Peyer's patch (tissue), 4 donors: ENCODE data around the gene COX7A2L. TPM values are rescaled to one million over a fixed set of nuclear protein-coding genes. Genes with fewer than 3 reads are reported as not detected.

ENCODE experiments used
- DNase-seq, 3 donors: peaks; one replicate each; pipeline ENCODE4 v3.0.0-alpha.2; 2017 to 2019
- H3K27ac ChIP-seq, 4 donors: fragments of 200-600 bp; sonication (generic); one replicate each; pipeline ENCODE4 v1.5.1; 2016 to 2019
- H3K27me3 ChIP-seq, 2 donors: fragments of 200-600 bp; sonication (generic); one replicate each; pipeline ENCODE4 v1.5.1; 2019
- H3K36me3 ChIP-seq, 3 donors: fragments of 200-600 bp; sonication (generic); one replicate each; pipeline ENCODE4 v1.5.1; 2016 to 2019
- H3K4me1 ChIP-seq, 4 donors: fragments of 200-600 bp; sonication (generic); one replicate each; pipeline ENCODE4 v1.5.1; 2016 to 2019
- H3K4me3 ChIP-seq, 4 donors: fragments of 200-600 bp; sonication (generic); 1 replicate in 3 of 4; 2 replicates in 1 of 4; pipeline ENCODE4 v1.5.1; 2016 to 2019; ENCODE audit warnings: mild to moderate bottlenecking in 1 of 4
- H3K9me3 ChIP-seq, 4 donors: fragments of 200-600 bp; sonication (generic); one replicate each; pipeline ENCODE4 v1.5.1; 2016 to 2019; ENCODE audit warnings: mild to moderate bottlenecking in 1 of 4
- CTCF ChIP-seq, 6 experiments: fragments of 450-650 bp in 4 of 6; fragments of 200-600 bp in 2 of 6; sonication (generic) in 1 of 6; IDR thresholded peaks; one replicate each; pipeline ENCODE4 v1.5.1; 2017 to 2019; ENCODE audit warnings: antibody characterized with exemption in 6 of 6, mild to moderate bottlenecking in 3 of 6, moderate library complexity in 1 of 6
- POLR2A ChIP-seq, 2 donors: fragments of 450-650 bp; IDR thresholded peaks; one replicate each; pipeline ENCODE4 v1.5.1; 2017; ENCODE audit warnings: antibody characterized with exemption in 2 of 2, mild to moderate bottlenecking in 2 of 2, moderate library complexity in 2 of 2
- total RNA-seq, 4 donors: library from RNA; depleted of rRNA; stranded (reverse); fragments of >200 nt; gene quantifications; one replicate each; pipeline ENCODE4 v1.1.0, GENCODE V29; 2016

COX7A2L gene
- total RNA-seq, 4 donors from 2014 or later = 77.3 to 143 (median 101) TPM

- H3K4me3 ChIP-seq = no peak overlapping the region
- no peaks in the 10 kb centered on the region for H3K4me1 ChIP-seq
- H3K9me3 ChIP-seq = no peaks in the 10 kb centered on the region
- peaks cover 0 to 74% (median 0%) of the 10 kb centered on the region in 3 donors for H3K36me3 ChIP-seq
- no peak overlapping the region for H3K27ac ChIP-seq
- DNase-seq = no peak
- no peaks in the 10 kb centered on the region for H3K27me3 ChIP-seq
- no peak for TF ChIP-seq CTCF (IDR thresholded peaks at IDR 0.05)
Measured at GRCh38 chr2:42334220-42334619, 26.8 kb downstream of the COX7A2L start.

- no peak for TF ChIP-seq CTCF (IDR thresholded peaks at IDR 0.05)
- Histone ChIP-seq H3K27ac (no peak overlapping the region), H3K4me3 (no peak overlapping the region), H3K4me1 (no peaks in the 10 kb centered on the region), H3K36me3 (peaks cover 0 to 80% (median 0%) of the 10 kb centered on the region in 3 donors), H3K27me3 (no peaks in the 10 kb centered on the region), H3K9me3 (no peaks in the 10 kb centered on the region)
- no peak for DNase-seq
Measured at GRCh38 chr2:42333579-42333978, 27.4 kb downstream of the COX7A2L start.

- H3K9me3 ChIP-seq = no peaks in the 10 kb centered on the region
- DNase-seq = no peak
- H3K36me3 ChIP-seq = peaks cover 0 to 73% (median 0%) of the 10 kb centered on the region in 3 donors
Measured at GRCh38 chr2:42332575-42332974, 28.4 kb downstream of the COX7A2L start.

GRCh38 chr2:42331569-42332284 lies 29.3 kb downstream of the COX7A2L start:
- no peaks in the 10 kb centered on the region for H3K4me1 ChIP-seq
- no peak overlapping the region for H3K4me3 ChIP-seq
- TF ChIP-seq CTCF (IDR thresholded peaks at IDR 0.05) (no peak), POLR2A (IDR thresholded peaks at IDR 0.05) (no peak)
- H3K27ac ChIP-seq = no peak overlapping the region
- peaks cover 0 to 80% (median 0%) of the 10 kb centered on the region in 3 donors for H3K36me3 ChIP-seq
- no peaks in the 10 kb centered on the region for H3K9me3 ChIP-seq
- DNase-seq = no peak
- H3K27me3 ChIP-seq = no peaks in the 10 kb centered on the region

More at GRCh38 chr2:42332575-42332974, 28.4 kb downstream of the COX7A2L start:
- TF ChIP-seq CTCF (IDR thresholded peaks at IDR 0.05) (no peak), POLR2A (IDR thresholded peaks at IDR 0.05) (no peak)
- Histone ChIP-seq H3K27me3 (no peaks in the 10 kb centered on the region), H3K4me3 (no peak overlapping the region), H3K4me1 (no peaks in the 10 kb centered on the region), H3K27ac (no peak overlapping the region)

GRCh38 chr2:42329736-42330135 lies 31.3 kb downstream of the COX7A2L start:
- H3K36me3 ChIP-seq = peaks cover 0 to 77% (median 0%) of the 10 kb centered on the region in 3 donors
- H3K9me3 ChIP-seq = no peaks in the 10 kb centered on the region
- no peak for DNase-seq
- no peak for TF ChIP-seq POLR2A (IDR thresholded peaks at IDR 0.05)
- TF ChIP-seq CTCF (IDR thresholded peaks at IDR 0.05) = no peak
- no peak overlapping the region for H3K27ac ChIP-seq
- H3K4me3 ChIP-seq = no peak overlapping the region
- no peaks in the 10 kb centered on the region for H3K27me3 ChIP-seq
- H3K4me1 ChIP-seq = no peaks in the 10 kb centered on the region
